Measurements from ENCODE around the gene SEZ6L2.

- TF ChIP-seq, protein P1, sequence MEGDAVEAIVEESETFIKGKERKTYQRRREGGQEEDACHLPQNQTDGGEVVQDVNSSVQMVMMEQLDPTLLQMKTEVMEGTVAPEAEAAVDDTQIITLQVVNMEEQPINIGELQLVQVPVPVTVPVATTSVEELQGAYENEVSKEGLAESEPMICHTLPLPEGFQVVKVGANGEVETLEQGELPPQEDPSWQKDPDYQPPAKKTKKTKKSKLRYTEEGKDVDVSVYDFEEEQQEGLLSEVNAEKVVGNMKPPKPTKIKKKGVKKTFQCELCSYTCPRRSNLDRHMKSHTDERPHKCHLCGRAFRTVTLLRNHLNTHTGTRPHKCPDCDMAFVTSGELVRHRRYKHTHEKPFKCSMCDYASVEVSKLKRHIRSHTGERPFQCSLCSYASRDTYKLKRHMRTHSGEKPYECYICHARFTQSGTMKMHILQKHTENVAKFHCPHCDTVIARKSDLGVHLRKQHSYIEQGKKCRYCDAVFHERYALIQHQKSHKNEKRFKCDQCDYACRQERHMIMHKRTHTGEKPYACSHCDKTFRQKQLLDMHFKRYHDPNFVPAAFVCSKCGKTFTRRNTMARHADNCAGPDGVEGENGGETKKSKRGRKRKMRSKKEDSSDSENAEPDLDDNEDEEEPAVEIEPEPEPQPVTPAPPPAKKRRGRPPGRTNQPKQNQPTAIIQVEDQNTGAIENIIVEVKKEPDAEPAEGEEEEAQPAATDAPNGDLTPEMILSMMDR (IDR thresholded peaks at IDR 0.05): no peak
- no peak for TF ChIP-seq ZFX (IDR thresholded peaks at IDR 0.05; ENCODE audit: borderline replicate concordance)
Observed at GRCh38 chr16:29908719-29909220, 9.4 kb upstream of the SEZ6L2 start.
